Activated T-cell treated with anti-CD3 and anti-CD28 coated beads, Interleukin-2, amount 50 U/mL, for 48 hours (primary cell): Measurements from ENCODE around the gene HPS6.

Experiments used
- DNase-seq, 2 experiments: peaks; one replicate each; pipeline ENCODE4 v3.0.0-alpha.2; 2020

HPS6 gene

GRCh38 chr10:102069071-102069470, 3.9 kb downstream of the HPS6 start:
- no peak for DNase-seq

DNA sequence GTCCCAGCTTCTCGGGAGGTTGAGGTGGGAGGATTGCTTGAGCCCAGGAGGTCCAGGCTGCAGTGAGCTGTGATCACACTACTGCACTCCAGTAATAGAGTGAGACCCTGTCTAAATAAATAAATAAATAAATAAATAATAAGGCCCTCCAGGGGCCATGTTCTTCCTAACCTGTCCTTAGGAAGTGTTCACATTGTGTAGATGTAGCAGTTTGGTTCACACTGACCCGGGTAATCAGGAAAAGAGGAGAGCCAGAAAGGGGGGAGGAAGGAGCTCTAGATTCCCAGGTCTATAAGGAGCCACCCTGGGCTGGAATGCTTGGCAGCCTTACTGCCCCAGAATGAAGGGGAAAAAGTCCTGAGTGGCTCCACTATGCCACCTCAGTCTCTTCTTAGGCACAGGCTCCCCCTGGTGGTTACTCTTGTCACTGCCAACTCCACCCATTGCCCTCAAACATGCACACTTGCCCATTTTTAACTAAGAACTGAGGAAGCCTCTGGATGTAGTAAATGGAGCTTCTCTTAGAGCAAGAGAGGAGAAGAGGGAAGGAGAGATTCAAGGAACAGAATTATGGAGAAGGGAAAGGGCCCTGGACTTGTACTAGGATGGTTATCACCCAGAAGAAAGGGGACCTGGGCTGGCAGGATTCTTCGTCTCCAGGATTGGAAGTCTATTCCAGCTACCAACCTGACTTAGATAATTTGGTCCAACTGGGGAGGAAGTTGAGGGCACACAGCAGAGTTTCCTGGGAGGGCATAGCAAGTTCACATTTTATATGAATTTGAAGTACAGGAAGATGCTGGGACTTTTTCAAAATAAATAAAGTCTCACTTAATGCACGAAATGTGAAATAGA, 7.8 kb downstream of the HPS6 start:
- peak; percentile 87 for DNase-seq

DNA sequence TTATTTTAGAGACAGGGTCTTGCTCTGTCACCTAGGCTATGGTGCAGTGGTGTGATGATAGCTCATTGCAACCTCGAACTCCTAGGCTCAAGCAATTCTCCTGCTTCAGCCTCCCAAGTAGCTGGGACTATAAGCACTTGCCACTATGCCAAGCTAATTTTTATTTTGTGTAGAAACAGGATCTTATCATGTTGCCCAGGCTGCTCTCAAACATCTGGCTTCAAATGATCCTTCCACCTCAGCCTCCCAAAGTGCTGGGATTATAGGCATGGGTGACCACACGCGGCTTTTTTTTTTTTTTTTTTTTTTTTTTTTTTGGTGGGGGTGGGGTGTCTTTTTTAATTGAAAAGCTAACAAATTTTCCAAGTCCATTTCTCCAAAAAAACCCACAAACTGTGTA, 18.4 kb downstream of the HPS6 start:
- DNase-seq, result no peak

DNA sequence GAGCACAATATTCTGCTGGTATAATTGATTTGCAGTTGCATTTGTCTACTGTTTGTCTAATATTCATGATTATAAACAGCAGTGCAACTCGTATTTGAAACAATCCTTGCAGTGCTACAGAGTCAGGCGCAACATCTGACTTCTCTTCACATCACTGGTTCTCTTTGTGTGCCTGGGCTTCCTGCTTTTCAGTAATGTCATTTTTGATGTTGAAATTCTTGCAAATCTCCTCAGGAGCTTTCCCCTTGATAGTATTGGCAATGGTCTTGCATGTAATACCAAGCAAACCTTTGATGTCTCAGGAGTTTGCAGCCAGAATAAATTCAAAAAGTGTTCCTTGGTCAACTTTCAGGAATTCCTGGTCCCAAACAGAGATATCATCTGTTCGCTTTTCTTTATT, 20.2 kb downstream of the HPS6 start:
- DNase-seq, result no peak

DNA sequence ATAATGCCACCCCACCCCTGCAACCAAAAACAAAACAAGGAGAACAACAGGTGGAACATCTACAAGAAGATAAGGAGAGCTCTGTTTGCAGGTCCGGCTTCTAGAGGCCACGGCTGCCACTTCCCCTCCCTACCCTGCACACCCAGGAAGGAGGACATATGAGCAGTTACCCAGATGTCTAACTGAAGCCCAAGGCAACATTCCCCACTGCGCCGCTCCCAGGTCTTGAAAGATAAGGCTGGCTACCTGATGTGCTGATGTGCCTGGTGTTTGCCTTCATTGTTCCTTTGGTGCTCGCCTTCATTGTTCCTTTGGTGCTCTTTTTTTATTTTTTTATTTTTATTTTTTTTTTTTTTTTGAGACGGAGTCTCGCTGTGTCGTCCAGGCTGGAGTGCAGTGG, 21.0 kb downstream of the HPS6 start:
- DNase-seq, result no peak

- no peak for DNase-seq
Measured at GRCh38 chr10:102090772-102091171, 25.6 kb downstream of the HPS6 start.

DNA sequence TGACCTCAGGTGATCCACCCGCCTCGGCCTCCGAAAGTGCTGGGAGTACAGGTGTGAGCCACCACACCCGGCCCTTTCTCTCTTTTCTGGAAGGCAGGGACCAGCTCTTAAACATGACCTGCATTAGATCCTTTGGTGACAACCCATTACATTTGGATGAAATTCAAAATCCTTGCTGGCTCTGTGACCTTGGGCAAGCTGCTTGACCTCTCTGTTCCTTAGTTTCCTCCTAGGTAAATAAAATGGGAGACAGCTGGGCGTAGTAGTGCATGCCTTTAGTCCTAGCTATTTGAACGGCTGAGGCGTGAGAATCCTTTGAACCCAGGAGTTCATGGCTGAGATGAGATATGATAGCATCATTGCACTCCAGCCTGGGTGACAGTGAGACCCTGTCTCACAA, 31.3 kb downstream of the HPS6 start:
- no peak for DNase-seq

DNA sequence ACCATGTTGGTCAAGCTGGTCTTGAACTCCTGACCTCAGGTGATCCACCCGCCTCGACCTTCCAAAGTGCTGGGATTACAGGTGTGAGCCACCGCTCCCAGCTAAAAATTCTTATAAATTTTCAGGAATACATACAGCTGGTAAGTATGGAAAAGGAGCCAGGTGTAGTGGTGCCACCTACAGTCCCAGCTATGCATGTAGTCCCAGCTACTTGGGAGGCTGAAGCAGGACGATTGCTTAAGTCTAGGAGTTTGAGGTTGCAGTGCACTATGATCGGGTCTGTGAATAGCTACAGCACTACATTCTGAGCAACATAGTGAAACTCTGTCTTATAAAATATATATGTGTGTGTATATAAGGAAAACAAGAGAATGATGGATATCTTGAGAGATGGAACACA, 36.0 kb downstream of the HPS6 start:
- no peak for DNase-seq

DNA sequence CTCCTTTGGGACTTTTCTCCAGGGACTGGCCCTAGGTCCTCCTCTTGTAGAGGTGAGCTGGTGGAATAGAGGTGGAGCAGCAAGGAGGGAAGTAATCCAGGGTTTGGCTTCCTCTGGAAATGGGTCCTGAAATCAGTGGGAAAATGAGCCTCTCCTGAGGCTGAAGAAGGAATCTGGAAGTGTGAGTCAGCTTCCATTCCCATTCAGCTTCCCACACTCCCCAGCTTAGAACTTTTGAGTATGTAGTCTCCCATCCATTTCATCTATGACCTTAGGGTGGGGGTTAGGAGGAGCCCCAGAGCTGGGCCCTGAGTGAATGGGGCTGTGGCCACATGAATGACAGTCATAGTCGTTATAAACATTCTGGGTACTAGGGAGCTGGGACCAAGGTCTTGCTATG, 37.3 kb downstream of the HPS6 start:
- DNase-seq, result no peak

GRCh38 chr10:102106998-102107397, 41.8 kb downstream of the HPS6 start:
- no peak for DNase-seq

GRCh38 chr10:102109166-102110116, 44.3 kb downstream of the HPS6 start:
- no peak for DNase-seq

DNA sequence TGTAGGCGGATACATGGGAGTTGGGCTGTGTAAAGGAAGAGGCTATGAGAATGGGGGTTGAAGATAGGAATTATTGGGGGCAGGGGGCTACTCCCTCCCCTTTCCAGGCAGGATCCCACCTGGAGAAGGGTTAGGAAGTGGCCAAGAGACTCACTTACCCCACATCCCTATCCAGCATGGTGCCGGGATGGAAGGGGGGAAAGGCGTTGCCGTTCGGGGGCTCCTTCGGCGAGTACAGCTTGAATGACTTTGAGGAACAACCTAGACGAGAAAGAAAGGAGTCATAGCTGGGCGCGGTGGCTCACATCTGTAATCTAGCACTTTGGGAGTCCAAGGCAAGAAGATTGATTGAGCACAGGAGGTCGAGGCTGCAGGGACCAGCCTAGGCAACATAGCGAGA, 46.1 kb downstream of the HPS6 start:
- no peak for DNase-seq

DNA sequence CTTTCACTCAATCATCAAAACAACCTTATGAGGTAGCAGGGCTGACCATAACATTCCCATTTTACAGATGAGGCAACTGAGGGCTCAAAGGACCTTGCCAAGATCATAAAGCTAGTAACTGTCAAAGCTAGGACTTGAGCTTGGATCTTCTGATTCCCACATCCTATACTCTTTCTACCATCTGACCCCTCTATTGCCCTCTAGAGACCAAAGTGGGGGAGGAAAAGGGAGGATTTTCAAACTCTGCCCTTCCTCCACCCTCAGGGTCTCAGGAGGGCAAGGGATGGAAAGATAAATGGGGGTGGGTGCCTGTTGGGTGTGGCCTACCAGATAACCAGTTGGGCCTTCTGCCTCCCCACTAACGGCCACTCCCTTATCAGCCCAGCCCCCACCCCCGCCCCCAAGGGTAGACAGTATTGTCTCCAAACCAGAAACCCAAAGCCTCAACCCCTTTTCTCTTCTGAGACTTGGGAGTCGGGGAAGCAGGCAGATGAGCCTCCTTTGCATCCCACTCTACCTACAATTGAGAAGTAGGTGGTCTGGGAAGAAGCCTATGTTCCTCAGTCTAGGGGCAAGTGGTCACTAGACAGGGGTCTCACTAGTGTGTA, 47.2 kb downstream of the HPS6 start:
- no peak for DNase-seq

- DNase-seq, result peak; percentile 33 to 41
Measured at GRCh38 chr10:102113261-102113955, 48.3 kb downstream of the HPS6 start.

DNA sequence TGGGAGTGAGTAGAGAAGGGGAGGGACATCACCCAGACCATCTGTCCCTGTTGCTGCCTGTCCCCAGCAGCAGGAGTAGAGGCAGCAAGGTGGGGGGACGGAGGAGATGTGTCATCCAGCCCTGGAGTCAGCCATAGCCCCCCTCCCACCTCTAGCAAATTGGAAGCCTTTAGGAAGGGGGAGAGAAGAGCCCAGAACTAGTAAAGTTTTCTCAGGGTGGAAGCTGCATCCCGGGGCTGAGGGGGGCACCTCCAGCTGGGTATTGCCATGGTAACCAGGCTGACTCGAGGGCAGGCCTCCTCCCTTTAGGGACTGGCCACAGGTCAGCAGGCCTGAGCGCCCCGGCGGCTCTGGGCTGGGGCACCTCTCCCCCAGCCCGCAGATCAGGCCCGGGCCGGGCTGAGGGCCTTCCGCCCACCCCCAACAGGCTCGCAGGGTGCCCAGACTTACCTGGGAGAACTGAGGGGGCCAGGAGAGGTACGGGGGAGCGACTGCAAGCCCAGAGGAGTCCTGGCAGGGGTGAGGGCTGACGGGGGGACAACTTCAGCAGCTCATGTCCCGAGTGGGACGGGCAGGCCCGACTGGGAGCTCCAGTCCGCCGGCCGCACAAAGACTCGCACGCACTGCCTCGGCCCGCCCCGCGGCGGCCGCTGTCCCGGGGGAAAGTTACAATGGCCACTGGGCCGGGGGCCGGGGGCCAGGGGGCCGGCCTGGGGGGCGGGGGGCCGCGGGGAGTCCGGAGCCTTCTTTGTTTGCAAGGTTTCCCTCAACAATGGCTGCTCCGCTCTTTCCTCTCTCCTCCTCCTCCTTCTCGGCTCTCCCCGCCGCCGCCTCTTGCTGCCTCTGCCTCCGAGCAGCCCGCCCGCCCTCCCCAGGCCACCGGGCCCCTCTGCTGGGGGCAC, 49.1 kb downstream of the HPS6 start:
- DNase-seq, result peak; percentile 54 to 56

GRCh38 chr10:102114861-102115618, 49.9 kb downstream of the HPS6 start:
- DNase-seq, result peak; percentile 92 to 94

GRCh38 chr10:102115775-102116174, 50.6 kb downstream of the HPS6 start:
- no peak for DNase-seq

- no peak for DNase-seq
Measured at GRCh38 chr10:102116656-102117055, 51.5 kb downstream of the HPS6 start.
